Heart right ventricle (tissue), 16 donors: Measurements from ENCODE around the gene MESD. TPM values are rescaled to one million over a fixed set of nuclear protein-coding genes. Genes with fewer than 3 reads are reported as not detected.
A peak's percentile ranks its signal among the peaks of the same experiment; 100 is the strongest.

Source experiments
- ATAC-seq, 8 donors: fragments of 200-7000 bp; cut with Tn5 transposase; one replicate each; pipeline ENCODE4 v1.9.1; 2020; ENCODE audit warnings: mild to moderate bottlenecking in 8 of 8, moderate library complexity in 8 of 8, moderate number of reproducible peaks in 1 of 8
- DNase-seq, 2 donors: peaks; one replicate each; pipeline ENCODE4 v3.0.0-alpha.2; 2020
- H3K27ac ChIP-seq, 10 donors: fragments of 200-600 bp; sonication (generic) in 2 of 10; one replicate each; pipeline versions ENCODE4 v1.5.0 to v1.8.0; 2020 to 2022; ENCODE audit warnings: mild to moderate bottlenecking in 3 of 10
- H3K27me3 ChIP-seq, 7 donors: fragments of 200-600 bp; one replicate each; pipeline ENCODE4 v1.8.0; 2021 to 2022; ENCODE audit warnings: mild to moderate bottlenecking in 2 of 7
- H3K36me3 ChIP-seq, 9 donors: fragments of 200-600 bp; sonication (generic) in 1 of 9; one replicate each; pipeline versions ENCODE4 v1.5.0 to v1.8.0; 2020 to 2022; ENCODE audit warnings: mild to moderate bottlenecking in 2 of 9
- H3K4me1 ChIP-seq, 9 donors: fragments of 200-600 bp; sonication (generic) in 1 of 9; one replicate each; pipeline versions ENCODE4 v1.5.0 to v1.8.0; 2020 to 2022; ENCODE audit warnings: mild to moderate bottlenecking in 4 of 9
- H3K4me3 ChIP-seq, 10 donors: fragments of 200-600 bp; sonication (generic) in 2 of 10; one replicate each; pipeline versions ENCODE4 v1.5.0 to v1.8.0; 2020 to 2022; ENCODE audit warnings: mild to moderate bottlenecking in 7 of 10, moderate library complexity in 2 of 10
- H3K9me3 ChIP-seq, 11 donors: fragments of 200-600 bp in 10 of 11; sonication (generic) in 2 of 11; one replicate each; pipeline versions ENCODE4 v1.5.0 to v1.8.0; 2013 to 2022; ENCODE audit warnings: mild to moderate bottlenecking in 2 of 11, control low read depth in 1 of 11, moderate library complexity in 1 of 11
- WGBS, 2 donors: extraction: QIAGEN DNeasy Blood & Tissue Kit; methylation state at CpG; one replicate each; pipeline ENCODE4 v1.1.7; 2013; ENCODE audit warnings: inconsistent platforms in 1 of 2; 5-methylcytosine and 5-hydroxymethylcytosine counted together
- intact Hi-C, 10 donors: fragments of 100-400 bp; cut with DNase I; formaldehyde crosslinking; loops; one replicate each; pipeline versions ENCODE4 v1.11.1 to v1.14.2; 2022
- long read RNA-seq, 3 donors: library from polyadenylated mRNA; unstranded; transcript quantifications; one replicate each; pipeline ENCODE4 v2.0.0, GENCODE V29; 2020 to 2021
- polyA plus RNA-seq, 2 donors: library from polyadenylated mRNA; stranded (reverse); fragments of 200-250 nt; gene quantifications; one replicate each; pipeline ENCODE4 v1.2.3, GENCODE V29; 2013
- total RNA-seq, 10 donors: library from RNA; stranded (reverse); fragmentation: NEBNext Ultra II Directional in 3 of 10; extraction: Animal tissue kit (Norgen Biotek cat#: 25700) in 3 of 10; gene quantifications; one replicate each; pipeline versions ENCODE4 v1.2.1 to v1.2.4, GENCODE V29; 2021 to 2023
- TF ChIP-seq, protein P1 (sequence below), 9 donors: fragments of 200-600 bp; sonication (generic) in 2 of 9; IDR thresholded peaks; one replicate each; pipeline versions ENCODE4 v1.5.0 to v1.8.0; 2021 to 2022; ENCODE audit warnings: antibody characterized with exemption in 9 of 9, mild to moderate bottlenecking in 5 of 9, moderate library complexity in 1 of 9
- donor health status: Arrhythmogenic right ventricular cardiomyopathy.
- donor health status: ischemic (EF 13 %, LVEDD 7.1; RV severe dilation, severe dysfunction).
- donor health status: healthy with polysubstance abuse.
- donor health status: DM: no; HTN: yes; CAD: no.
- donor health status: DM: no; HTN: no; CAD: no.
- donor health status: ischemic (EF 25% LVEDD 6.9; RV normal size, moderate dysfunction).
- donor health status: ischemic (EF 25% LVEDD 5.7; RV mildly dilated, moderate dysfunction).
- donor health status: healthy.
- donor health status: DM: yes; HTN: yes; CAD: no.
- donor health status: Ischemic cardiomyopathy.
- donor health status: ischemic (EF 35%, LVEDD 5.7; RV mildly dilated, moderate dysfunction).
- donor health status: nonischemic (EF 11% LVEDD 7.7; RV severe dilation, severe dysfunction).
- donor health status: DM: yes; HTN: yes; CAD: no.
- donor health status: PGD.
- donor health status: ischemic (EF 29% LVEDD 5.4; RV normal size, mild dysfunction).
- donor health status: nonischemic (EF 23%, LVEDD 6.1; RV moderate dilation, normal function).

MESD gene
- total RNA-seq: 10 to 100 TPM; 11.1 to 17.6 (median 15.2) TPM
- 10 to 100 TPM; 13.4 TPM for polyA plus RNA-seq
- long read RNA-seq, donor 1, full-length matches to known transcripts: 32 of 38 reads
- long read RNA-seq, donor 1, partial matches to known transcripts: 0 of 38 reads
- long read RNA-seq, donor 1, other reads (novel, unspliced or antisense): 6 of 38 reads
- long read RNA-seq, donor 2, full-length matches to known transcripts: 33 of 37 reads
- long read RNA-seq, donor 2, partial matches to known transcripts: 0 of 37 reads
- long read RNA-seq, donor 2, other reads (novel, unspliced or antisense): 4 of 37 reads
- long read RNA-seq, donor 3, full-length matches to known transcripts: 49 of 52 reads
- long read RNA-seq, donor 3, partial matches to known transcripts: 1 of 52 reads
- long read RNA-seq, donor 3, other reads (novel, unspliced or antisense): 2 of 52 reads

DNA sequence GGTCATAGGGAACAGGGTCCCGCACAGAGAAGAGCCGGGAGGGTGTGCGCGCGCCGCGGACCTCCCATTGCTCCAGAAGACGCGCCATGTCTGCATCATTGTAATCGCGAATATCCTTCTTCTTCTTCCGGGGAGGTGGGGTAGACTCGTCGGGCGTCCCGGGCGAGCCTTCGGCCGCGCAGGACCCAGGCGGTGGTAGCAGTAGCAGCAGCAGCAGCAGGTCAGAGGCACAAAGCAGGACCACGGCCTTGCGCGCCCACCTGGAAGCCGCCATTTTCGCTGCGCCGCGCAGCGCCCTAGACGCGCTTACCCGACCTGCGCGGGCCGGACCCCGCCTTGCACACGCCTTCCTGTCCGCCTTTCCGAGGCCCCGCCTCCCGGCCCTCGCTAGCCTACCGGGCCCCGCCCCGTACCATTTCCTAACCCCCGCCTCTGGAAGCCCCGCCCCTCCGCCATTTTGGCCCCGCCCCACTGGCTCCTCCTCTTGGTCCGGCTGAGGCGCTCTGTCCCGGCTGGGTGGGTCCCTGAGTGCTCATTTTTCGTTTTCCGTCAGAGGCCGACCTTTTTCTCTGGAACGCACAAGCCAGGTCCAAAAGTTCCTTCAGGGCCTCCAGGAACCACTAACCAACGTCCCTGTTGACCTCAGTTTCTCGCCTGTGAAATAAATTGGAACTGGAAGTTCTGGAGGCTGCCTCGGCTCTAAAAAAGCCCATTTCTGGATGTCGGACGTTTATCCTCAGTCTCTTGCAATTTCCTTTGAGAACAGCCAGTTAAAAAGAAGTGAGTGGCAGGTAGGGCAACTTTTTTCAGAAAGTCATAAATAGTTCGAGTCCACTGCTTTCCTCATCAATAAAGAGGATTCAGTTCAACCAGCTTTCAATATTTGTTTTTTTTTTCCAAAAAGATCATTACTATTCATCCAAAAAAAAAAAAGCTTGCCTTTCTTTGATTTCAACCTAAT lies at the start of gene MESD:
TSS of gene MESD (minus strand) at position 302 of the 961 bp plus-strand sequence. CDS start at position 274, 28 bp downstream.
- intact Hi-C loops: loop anchor here in 1 of 10 donors (1.0 kb wide), 1 partner anchor 11 kb away; the partner anchor contains the start of gene TLNRD1
- Histone ChIP-seq H3K27me3 (no peaks in the 10 kb centered on the region), H3K27ac (peak within 1 kb of the TSS; percentile 84 to 94 (median 91)), H3K9me3 (no peaks in the 10 kb centered on the region), H3K36me3 (no peaks in the 10 kb centered on the region), H3K4me1 (peaks cover 3 to 70% (median 63%) of the 10 kb centered on the region in 9 donors), H3K4me3 (peak within 1 kb of the TSS; percentile 64 to 97 (median 80))
- ATAC-seq: peak; percentile 98 to 99 (median 99)
- 1% methylated on average over 63 of the region's 63 CpGs for WGBS, 2 donors
- DNase-seq: peak; percentile 98 to 100
- TF ChIP-seq, protein P1, sequence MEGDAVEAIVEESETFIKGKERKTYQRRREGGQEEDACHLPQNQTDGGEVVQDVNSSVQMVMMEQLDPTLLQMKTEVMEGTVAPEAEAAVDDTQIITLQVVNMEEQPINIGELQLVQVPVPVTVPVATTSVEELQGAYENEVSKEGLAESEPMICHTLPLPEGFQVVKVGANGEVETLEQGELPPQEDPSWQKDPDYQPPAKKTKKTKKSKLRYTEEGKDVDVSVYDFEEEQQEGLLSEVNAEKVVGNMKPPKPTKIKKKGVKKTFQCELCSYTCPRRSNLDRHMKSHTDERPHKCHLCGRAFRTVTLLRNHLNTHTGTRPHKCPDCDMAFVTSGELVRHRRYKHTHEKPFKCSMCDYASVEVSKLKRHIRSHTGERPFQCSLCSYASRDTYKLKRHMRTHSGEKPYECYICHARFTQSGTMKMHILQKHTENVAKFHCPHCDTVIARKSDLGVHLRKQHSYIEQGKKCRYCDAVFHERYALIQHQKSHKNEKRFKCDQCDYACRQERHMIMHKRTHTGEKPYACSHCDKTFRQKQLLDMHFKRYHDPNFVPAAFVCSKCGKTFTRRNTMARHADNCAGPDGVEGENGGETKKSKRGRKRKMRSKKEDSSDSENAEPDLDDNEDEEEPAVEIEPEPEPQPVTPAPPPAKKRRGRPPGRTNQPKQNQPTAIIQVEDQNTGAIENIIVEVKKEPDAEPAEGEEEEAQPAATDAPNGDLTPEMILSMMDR (IDR thresholded peaks at IDR 0.05): no peak

DNA sequence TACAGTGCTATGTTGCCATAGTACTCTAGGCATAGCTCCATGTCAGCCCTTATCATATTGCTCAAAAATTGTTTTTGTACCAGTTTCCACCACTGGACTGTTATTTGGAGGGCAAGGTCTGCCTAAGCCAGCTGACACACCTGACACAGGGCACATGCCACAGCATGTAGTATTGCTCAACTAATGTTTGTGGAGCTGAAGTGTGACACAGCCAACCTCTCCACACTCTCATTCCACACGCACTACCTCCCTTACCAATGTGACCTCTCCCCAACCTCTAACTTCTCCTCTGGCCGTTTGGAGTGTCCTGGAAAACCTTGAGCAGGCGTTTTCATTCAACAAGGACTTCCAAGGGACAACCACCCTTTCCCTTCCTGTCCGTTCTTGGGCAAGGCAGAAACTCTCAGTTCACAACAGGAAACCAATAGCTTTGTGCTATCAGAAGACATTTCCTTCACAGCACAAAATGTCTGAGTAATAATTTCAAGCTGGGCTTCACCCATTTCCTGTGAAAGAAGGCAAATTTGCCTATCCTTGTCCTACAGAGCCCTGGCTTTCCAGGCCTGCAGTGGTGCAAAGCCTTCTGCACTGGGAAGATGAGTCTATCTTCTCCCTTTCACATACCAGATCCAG lies 49.5 kb upstream of the MESD start:
- DNase-seq (no peak), ATAC-seq (peak; percentile 16 to 81 (median 68))
- Histone ChIP-seq H3K27me3 (no peaks in the 10 kb centered on the region), H3K27ac (peak overlapping the region in 7 of 10 donors; percentile 6 to 73 (median 48)), H3K36me3 (no peaks in the 10 kb centered on the region), H3K4me1 (peaks cover 0 to 29% (median 13%) of the 10 kb centered on the region in 9 donors), H3K9me3 (no peaks in the 10 kb centered on the region), H3K4me3 (no peak overlapping the region)
- intact Hi-C loops: loop anchor here in 2 of 10 donors (2.0 to 5.0 kb wide), 2 partner anchors 58 to 60 kb away; no protein-coding TSS in a partner anchor
- 44% methylated on average over 4 of the region's 4 CpGs for WGBS, 2 donors
- TF ChIP-seq, protein P1 (IDR thresholded peaks at IDR 0.05): no peak

DNA sequence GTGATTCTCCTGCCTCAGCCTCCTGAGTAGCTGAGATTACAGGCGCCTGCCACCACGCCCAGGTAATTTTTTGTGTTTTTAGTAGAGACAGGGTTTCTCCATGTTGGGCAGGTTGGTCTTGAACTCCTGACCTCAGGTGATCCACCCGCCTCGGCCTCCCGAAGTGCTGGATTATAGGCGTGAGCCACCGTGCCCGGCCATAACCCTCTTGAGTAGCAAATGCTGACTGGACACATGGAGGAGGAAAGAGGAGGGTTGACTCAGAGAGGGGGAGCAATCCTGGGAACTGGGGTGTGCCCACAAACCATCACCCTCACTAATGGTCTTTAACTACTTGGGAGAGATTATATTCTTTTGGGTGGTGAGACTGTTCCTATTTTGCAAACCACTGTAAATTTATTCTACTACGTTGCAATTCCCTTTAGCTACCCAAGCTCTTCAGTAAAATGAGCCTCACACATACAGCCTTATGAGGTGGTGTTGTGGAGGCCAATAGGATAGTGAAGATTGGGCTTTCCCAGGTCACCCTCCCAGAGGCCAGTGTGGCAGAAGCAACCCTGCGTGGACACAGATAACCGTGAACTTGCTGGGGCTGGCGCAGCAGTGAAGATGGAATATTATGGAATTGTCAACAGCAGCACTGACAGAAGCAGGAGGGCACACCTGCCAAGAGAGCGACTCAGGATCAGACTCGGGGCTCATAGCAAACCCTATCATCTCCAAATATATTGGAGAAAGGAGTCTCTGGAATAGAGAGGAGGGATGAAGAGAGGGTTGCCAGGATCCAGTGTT lies 48.5 kb upstream of the MESD start:
- H3K27ac ChIP-seq: peak overlapping the region in 6 of 10 donors; percentile 6 to 73 (median 50)
- H3K4me3 ChIP-seq: no peak overlapping the region
- no peaks in the 10 kb centered on the region for H3K9me3 ChIP-seq
- no peak for DNase-seq
- TF ChIP-seq, protein P1 (IDR thresholded peaks at IDR 0.05): no peak
- H3K4me1 ChIP-seq: peaks cover 0 to 39% (median 22%) of the 10 kb centered on the region in 9 donors
- intact Hi-C loops: loop anchor here in 2 of 10 donors (2.0 to 5.0 kb wide), 2 partner anchors 59 to 61 kb away; no protein-coding TSS in a partner anchor
- H3K36me3 ChIP-seq: no peaks in the 10 kb centered on the region
- WGBS, 2 donors: 96 to 97% methylated on average over 14 of the region's 14 CpGs
- ATAC-seq: no peak
- H3K27me3 ChIP-seq: no peaks in the 10 kb centered on the region
